GM23248 (cell line): Measurements from ENCODE around the gene NEU2.

Source experiments
- EZH2 ChIP-seq: fragments of 200-600 bp; sonication (generic); IDR thresholded peaks from 2 replicates; pipeline ENCODE4 v1.6.1; 2018; ENCODE audit warnings: antibody characterized with exemption, mild to moderate bottlenecking; ENCODE audit not compliant: insufficient read depth, poor library complexity, severe bottlenecking
- EZH2phosphoT487 ChIP-seq: fragments of 200-600 bp; sonication (generic); IDR thresholded peaks from 2 replicates; pipeline ENCODE4 v1.6.1; 2018; ENCODE audit warnings: antibody characterized with exemption, moderate library complexity, mild to moderate bottlenecking, low read depth; ENCODE audit not compliant: insufficient read depth

DNA sequence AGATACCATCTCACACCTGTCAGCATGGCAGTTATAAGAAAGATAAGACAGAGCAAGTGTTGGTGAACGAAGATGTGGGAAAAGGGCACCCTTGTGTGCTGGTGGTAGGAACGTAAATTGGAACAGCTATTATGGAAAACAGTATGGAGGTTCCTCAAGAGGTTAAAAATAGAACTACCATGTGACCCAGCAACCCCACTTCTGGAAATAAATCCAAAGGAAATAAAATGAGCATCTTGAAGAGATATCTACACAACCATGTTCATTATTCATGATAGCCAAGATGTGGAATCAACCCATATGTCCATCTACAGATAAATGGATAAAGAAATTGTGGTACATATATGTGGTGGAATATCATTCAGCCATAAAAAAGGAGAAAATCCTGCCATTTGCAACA, 46.3 kb upstream of the NEU2 start:
- no peak for TF ChIP-seq EZH2phosphoT487
- no peak for TF ChIP-seq EZH2
